Activated CD4-positive, alpha-beta memory T cell treated with anti-CD3 and anti-CD28 coated beads, Interleukin-2, amount 10 ng/mL, durations not matched to agents 7 days and 5 days (primary cell): ENCODE measurements around the gene CHIC2. TPM values are rescaled to one million over a fixed set of nuclear protein-coding genes. Genes with fewer than 3 reads are reported as not detected.

Experiments used
- CTCF ChIA-PET: fragments of 350-600 bp; sonication (Branson Sonifier 250); formaldehyde crosslinking; loops from one replicate; lab custom pipeline; 2021; ENCODE audit warnings: antibody characterized with exemption, inconsistent platforms; lab: Charles Lee
- POLR2A ChIA-PET: fragments of 350-600 bp; sonication (Branson Sonifier 250); formaldehyde crosslinking; loops from one replicate; lab custom pipeline; 2021; ENCODE audit warnings: antibody characterized with exemption; lab: Charles Lee
- DNase-seq: peaks from one replicate; pipeline ENCODE4 v3.0.0-alpha.2; 2020
- H3K27ac Mint-ChIP-seq: one replicate; pipeline ENCODE4 v1.8.0; 2021; ENCODE audit warnings: mild to moderate bottlenecking, mixed read lengths
- H3K27me3 Mint-ChIP-seq: one replicate; pipeline ENCODE4 v1.8.0; 2021; ENCODE audit warnings: mixed read lengths
- H3K36me3 Mint-ChIP-seq: one replicate; pipeline ENCODE4 v1.8.0; 2021; ENCODE audit warnings: low read depth, mixed read lengths
- H3K4me1 Mint-ChIP-seq: one replicate; pipeline ENCODE4 v1.8.0; 2021; ENCODE audit warnings: mixed read lengths
- H3K4me3 Mint-ChIP-seq: one replicate; pipeline ENCODE4 v1.8.0; 2021; ENCODE audit warnings: mild to moderate bottlenecking, mixed read lengths
- H3K9me3 Mint-ChIP-seq: one replicate; pipeline ENCODE4 v1.8.0; 2021; ENCODE audit warnings: mixed read lengths
- total RNA-seq, 2 experiments: library from RNA; stranded (reverse); gene quantifications; one replicate each; pipeline ENCODE4 v1.2.3, GENCODE V29; 2021

The CHIC2 gene
- total RNA-seq, 2 experiments from 2014 or later, result 17.6 to 20.1 TPM

- CTCF ChIA-PET, result interaction anchor here (1.6 kb wide), 1 partner anchor 54 kb away, joined by 4 read pairs; no protein-coding TSS in a partner anchor
- Mint-ChIP-seq H3K36me3 (peaks cover 24% of the 10 kb centered on the region), H3K27ac (no peak overlapping the region), H3K4me1 (peaks cover 5% of the 10 kb centered on the region), H3K4me3 (no peak overlapping the region), H3K27me3 (no peaks in the 10 kb centered on the region), H3K9me3 (no peaks in the 10 kb centered on the region)
- DNase-seq, result no peak
- POLR2A ChIA-PET, result interaction anchor here (0.7 kb wide), 1 partner anchor 14 kb away, joined by 3 read pairs; no protein-coding TSS in a partner anchor
Observed at GRCh38 chr4:54004463-54004862, 59.9 kb downstream of the CHIC2 start.

DNA sequence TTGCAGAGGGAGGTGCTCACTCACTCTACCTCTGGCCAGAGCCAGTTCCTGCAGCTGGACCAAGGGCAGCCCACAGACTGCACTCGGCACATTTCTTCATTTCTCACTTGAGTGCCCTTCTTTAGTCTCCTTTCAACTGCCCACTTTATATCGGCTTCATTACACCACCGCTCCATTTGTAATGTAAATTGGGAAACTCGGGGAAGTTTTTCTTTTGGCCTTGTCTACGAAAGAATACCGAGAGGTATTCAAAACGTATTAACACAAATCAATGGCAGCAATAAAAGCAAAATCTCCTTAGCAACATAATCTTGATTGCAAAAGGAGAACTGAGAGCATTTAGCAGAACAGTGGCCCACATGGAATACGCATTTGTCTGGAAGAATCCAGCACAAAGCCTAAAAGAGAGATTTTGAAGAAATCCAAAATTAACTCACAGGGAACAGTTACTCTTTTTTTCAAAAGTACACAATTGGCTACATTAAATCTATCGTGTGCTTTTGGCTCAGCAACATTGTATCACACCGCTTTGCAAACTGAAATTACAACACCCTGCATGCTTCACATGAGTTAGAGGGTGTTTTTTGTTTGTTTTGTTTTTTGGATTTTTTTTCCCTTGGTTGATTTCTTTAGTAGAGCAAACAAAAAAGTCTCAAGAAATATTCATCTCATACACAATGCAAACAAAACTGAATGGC lies 62.6 kb downstream of the CHIC2 start:
- H3K36me3 Mint-ChIP-seq, result peaks cover 23% of the 10 kb centered on the region
- POLR2A ChIA-PET, result no interaction called here
- H3K27me3 Mint-ChIP-seq, result no peaks in the 10 kb centered on the region
- DNase-seq, result no peak
- peaks cover 5% of the 10 kb centered on the region for H3K4me1 Mint-ChIP-seq
- CTCF ChIA-PET, result no interaction called here
- no peak overlapping the region for H3K27ac Mint-ChIP-seq
- H3K9me3 Mint-ChIP-seq, result no peaks in the 10 kb centered on the region
- no peak overlapping the region for H3K4me3 Mint-ChIP-seq

DNA sequence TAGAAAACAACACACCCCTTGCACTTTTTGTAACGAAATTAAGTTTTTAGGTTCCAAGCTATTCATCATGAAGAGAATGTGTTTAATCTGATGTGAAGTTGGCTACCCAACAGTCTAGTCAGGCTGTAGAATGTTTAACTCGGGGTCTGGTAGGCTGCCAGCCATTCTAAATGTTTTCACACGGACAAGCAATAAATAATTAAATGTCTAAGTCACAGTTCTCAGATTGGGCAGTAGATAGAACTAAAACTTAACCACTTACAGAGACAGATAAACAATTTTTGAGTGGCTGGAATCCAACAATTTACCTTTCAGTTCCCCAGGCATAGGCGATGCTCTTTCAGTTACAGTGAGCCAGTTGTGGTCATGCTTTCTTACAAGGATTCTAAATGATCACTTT lies 66.5 kb downstream of the CHIC2 start:
- no peaks in the 10 kb centered on the region for H3K27me3 Mint-ChIP-seq
- H3K27ac Mint-ChIP-seq, result no peak overlapping the region
- peaks cover 8% of the 10 kb centered on the region for H3K36me3 Mint-ChIP-seq
- CTCF ChIA-PET, result no interaction called here
- POLR2A ChIA-PET, result no interaction called here
- H3K4me1 Mint-ChIP-seq, result no peaks in the 10 kb centered on the region
- no peak overlapping the region for H3K4me3 Mint-ChIP-seq
- DNase-seq, result no peak
- no peaks in the 10 kb centered on the region for H3K9me3 Mint-ChIP-seq

DNA sequence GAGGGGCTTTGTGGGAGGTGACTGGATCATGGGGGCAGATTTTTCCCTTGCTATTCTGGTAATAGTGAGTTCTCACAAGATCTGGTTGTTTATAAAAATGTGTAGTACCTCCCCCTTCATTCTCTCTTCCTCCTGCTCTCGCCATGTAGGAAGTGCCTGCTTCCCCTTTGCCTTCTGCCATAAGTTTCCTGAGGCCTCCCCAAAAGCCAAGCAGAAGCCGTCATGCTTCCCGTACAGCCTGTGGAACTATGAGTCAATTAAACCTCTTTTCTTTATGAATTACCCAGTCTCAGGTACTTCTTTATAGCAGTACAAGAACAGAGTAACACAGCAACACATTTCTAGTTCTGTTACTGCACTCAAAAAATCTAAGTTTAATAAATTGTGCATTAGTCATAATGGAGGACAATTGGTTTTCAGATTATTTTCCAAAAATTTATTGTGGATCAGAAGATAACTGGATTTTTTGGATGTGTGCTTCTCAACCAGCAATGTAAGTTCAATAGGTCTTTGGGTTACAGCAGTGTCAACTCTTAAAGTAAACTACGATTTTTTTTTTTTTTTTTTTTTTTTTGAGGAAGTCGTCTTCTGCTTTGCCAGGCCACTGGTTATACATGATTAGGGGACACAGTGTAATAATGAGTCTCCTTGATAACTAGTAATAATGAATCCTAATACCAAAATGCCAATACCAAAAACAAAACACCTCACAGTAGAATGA lies 69.9 kb downstream of the CHIC2 start:
- Mint-ChIP-seq H3K4me1 (no peaks in the 10 kb centered on the region), H3K9me3 (no peaks in the 10 kb centered on the region), H3K4me3 (no peak overlapping the region), H3K27me3 (no peaks in the 10 kb centered on the region), H3K27ac (no peak overlapping the region), H3K36me3 (peaks cover 3% of the 10 kb centered on the region)
- no peak for DNase-seq
- ChIA-PET POLR2A (no interaction called here), CTCF (no interaction called here)

- no peaks in the 10 kb centered on the region for H3K36me3 Mint-ChIP-seq
- H3K27ac Mint-ChIP-seq, result no peak overlapping the region
- POLR2A ChIA-PET, result no interaction called here
- DNase-seq, result no peak
- no peak overlapping the region for H3K4me3 Mint-ChIP-seq
- no peaks in the 10 kb centered on the region for H3K9me3 Mint-ChIP-seq
- CTCF ChIA-PET, result no interaction called here
- no peaks in the 10 kb centered on the region for H3K4me1 Mint-ChIP-seq
- H3K27me3 Mint-ChIP-seq, result no peaks in the 10 kb centered on the region
Observed at GRCh38 chr4:53992785-53993184, 71.6 kb downstream of the CHIC2 start.

GRCh38 chr4:53991821-53992220 lies 72.6 kb downstream of the CHIC2 start:
- H3K27ac Mint-ChIP-seq, result no peak overlapping the region

GRCh38 chr4:53990641-53991040 lies 73.8 kb downstream of the CHIC2 start:
- Mint-ChIP-seq H3K4me3 (no peak overlapping the region), H3K27ac (no peak overlapping the region), H3K9me3 (no peaks in the 10 kb centered on the region), H3K36me3 (no peaks in the 10 kb centered on the region), H3K4me1 (no peaks in the 10 kb centered on the region), H3K27me3 (no peaks in the 10 kb centered on the region)
- ChIA-PET POLR2A (interaction anchor here (1.0 kb wide), 1 partner anchor 14 kb away, joined by 3 read pairs; no protein-coding TSS in a partner anchor), CTCF (no interaction called here)
- no peak for DNase-seq

More at GRCh38 chr4:53991821-53992220, 72.6 kb downstream of the CHIC2 start:
- no peaks in the 10 kb centered on the region for H3K4me1 Mint-ChIP-seq
- no peak overlapping the region for H3K4me3 Mint-ChIP-seq
- H3K9me3 Mint-ChIP-seq, result no peaks in the 10 kb centered on the region
- H3K36me3 Mint-ChIP-seq, result no peaks in the 10 kb centered on the region
- CTCF ChIA-PET, result no interaction called here
- DNase-seq, result no peak
- H3K27me3 Mint-ChIP-seq, result no peaks in the 10 kb centered on the region
- POLR2A ChIA-PET, result no interaction called here

GRCh38 chr4:53987761-53988171 lies 76.6 kb downstream of the CHIC2 start:
- DNase-seq, result no peak
- no peaks in the 10 kb centered on the region for H3K9me3 Mint-ChIP-seq
- H3K36me3 Mint-ChIP-seq, result no peaks in the 10 kb centered on the region
- ChIA-PET CTCF (no interaction called here), POLR2A (no interaction called here)
- H3K27ac Mint-ChIP-seq, result no peak overlapping the region
- no peaks in the 10 kb centered on the region for H3K4me1 Mint-ChIP-seq
- H3K27me3 Mint-ChIP-seq, result peaks cover 2% of the 10 kb centered on the region
- H3K4me3 Mint-ChIP-seq, result no peak overlapping the region

- CTCF ChIA-PET, result no interaction called here
- POLR2A ChIA-PET, result no interaction called here
- Mint-ChIP-seq H3K27me3 (peaks cover 2% of the 10 kb centered on the region), H3K4me3 (no peak overlapping the region), H3K9me3 (no peaks in the 10 kb centered on the region), H3K36me3 (no peaks in the 10 kb centered on the region), H3K4me1 (no peaks in the 10 kb centered on the region), H3K27ac (no peak overlapping the region)
- no peak for DNase-seq
Observed at GRCh38 chr4:53986062-53986461, 78.3 kb downstream of the CHIC2 start.

DNA sequence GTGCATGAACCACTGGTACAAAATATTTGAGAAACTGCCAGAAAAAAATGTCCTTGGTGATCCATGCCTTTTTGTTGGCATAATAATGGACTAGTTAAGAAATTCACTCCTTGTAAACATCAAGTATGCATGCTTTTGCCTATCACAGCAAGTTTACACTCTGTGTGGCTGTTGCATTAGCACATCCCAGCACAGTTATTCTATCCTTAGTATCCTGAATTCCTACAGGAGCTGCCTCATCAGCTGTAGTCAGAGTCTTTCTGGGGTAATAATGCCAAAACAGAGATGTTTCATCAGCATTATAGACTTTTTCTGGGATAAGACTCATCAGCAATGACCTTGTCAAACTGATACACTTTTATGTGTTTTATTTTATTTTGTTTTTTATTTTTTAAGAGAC lies 82.8 kb downstream of the CHIC2 start:
- ChIA-PET CTCF (no interaction called here), POLR2A (no interaction called here)
- Mint-ChIP-seq H3K27ac (no peak overlapping the region), H3K27me3 (peaks cover 2% of the 10 kb centered on the region), H3K9me3 (no peaks in the 10 kb centered on the region), H3K36me3 (no peaks in the 10 kb centered on the region), H3K4me1 (no peaks in the 10 kb centered on the region), H3K4me3 (no peak overlapping the region)
- no peak for DNase-seq

- Mint-ChIP-seq H3K36me3 (no peaks in the 10 kb centered on the region), H3K4me1 (no peaks in the 10 kb centered on the region), H3K27ac (no peak overlapping the region), H3K4me3 (no peak overlapping the region), H3K9me3 (no peaks in the 10 kb centered on the region), H3K27me3 (peaks cover 2% of the 10 kb centered on the region)
- POLR2A ChIA-PET, result no interaction called here
- no peak for DNase-seq
- CTCF ChIA-PET, result no interaction called here
Observed at GRCh38 chr4:53981066-53981465, 83.3 kb downstream of the CHIC2 start.

GRCh38 chr4:53974561-53974960 lies 89.8 kb downstream of the CHIC2 start:
- H3K27ac Mint-ChIP-seq, result no peak overlapping the region

DNA sequence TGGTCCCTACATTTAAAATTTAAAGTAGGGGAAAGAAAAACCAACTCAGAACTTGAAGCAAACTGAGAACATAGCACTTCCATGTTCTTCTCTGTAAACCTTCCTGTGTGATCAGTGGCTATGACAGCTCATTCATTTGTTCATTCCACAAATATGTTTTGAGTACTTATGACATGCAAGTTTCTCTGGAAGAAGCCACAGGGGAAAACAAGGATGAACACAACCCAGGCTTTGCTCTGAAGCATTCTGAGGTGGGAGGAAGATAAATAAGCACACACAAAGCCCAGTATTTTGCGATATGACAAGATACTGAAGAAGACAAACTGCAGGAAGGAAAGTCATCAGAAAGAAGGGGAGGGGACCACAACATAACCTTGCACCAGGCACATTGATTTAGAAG lies 96.4 kb downstream of the CHIC2 start:
- Mint-ChIP-seq H3K9me3 (no peaks in the 10 kb centered on the region), H3K4me1 (no peaks in the 10 kb centered on the region), H3K27me3 (no peaks in the 10 kb centered on the region), H3K36me3 (no peaks in the 10 kb centered on the region), H3K27ac (no peak overlapping the region), H3K4me3 (no peak overlapping the region)
- ChIA-PET POLR2A (no interaction called here), CTCF (interaction anchor here (1.0 kb wide), 1 partner anchor 266 kb away, joined by 3 read pairs; no protein-coding TSS in a partner anchor)
- no peak for DNase-seq

More at GRCh38 chr4:53974561-53974960, 89.8 kb downstream of the CHIC2 start:
- H3K4me1 Mint-ChIP-seq, result no peaks in the 10 kb centered on the region
- POLR2A ChIA-PET, result no interaction called here
- CTCF ChIA-PET, result no interaction called here
- H3K27me3 Mint-ChIP-seq, result no peaks in the 10 kb centered on the region
- no peaks in the 10 kb centered on the region for H3K9me3 Mint-ChIP-seq
- H3K36me3 Mint-ChIP-seq, result no peaks in the 10 kb centered on the region
- H3K4me3 Mint-ChIP-seq, result no peak overlapping the region
- DNase-seq, result no peak
